ENCODE data around the gene RUFY1. TPM values are rescaled to one million over a fixed set of nuclear protein-coding genes. Genes with fewer than 3 reads are reported as not detected.

The RUFY1 gene
- total and polyA plus RNA-seq, 2 donors (not counting 3 experiments of a cell fraction or from before 2014, with no cell fraction given), result 25.6 to 44.9 TPM

DNA sequence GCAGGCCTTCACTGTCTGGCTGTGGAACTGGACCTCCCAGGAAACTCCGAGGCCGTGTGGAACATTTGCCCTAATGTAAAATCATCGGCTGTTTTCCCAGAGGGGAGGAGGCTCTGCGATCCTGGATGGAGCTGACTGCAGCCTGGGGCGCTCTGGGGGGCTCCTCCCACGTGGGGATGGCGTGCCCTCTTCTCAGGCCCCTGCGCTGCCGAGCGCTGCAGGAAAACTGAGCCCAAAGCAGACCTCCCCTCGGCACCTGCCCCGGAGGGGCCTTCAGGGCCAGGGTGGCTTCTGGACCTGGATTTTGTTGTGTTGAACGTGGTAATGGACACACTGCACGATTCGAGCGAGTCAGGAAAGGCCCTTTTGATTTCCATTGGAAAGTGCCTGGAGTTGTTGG, 49.2 kb downstream of the RUFY1 start:
- dilution Hi-C loops (cut with MboI; ENCODE audit: extremely low pct_ligation_motif_present, low sequenced_read_pairs), result no loop called here

DNA sequence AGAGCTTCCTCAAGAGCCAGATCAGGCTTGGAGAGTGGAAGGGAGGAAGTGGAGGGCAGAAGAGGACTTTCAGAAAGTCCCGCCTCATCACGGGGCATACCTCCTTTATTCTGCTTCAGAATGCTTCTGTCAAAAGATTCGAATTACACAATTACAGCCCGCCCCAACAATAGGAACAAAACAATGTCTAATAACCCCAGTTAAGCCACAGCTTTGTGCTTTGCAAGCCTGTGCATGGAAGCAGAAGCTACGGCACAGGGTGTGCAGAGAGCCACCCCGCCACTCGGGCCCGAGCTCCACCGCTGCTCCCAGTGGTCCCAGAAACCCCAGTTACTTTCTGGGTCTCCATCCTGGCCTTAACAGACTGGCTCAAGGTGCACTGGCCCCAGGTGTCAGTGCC, 49.6 kb downstream of the RUFY1 start:
- DNase-seq (ENCODE audit: low read depth, low spot score) (no peak), FAIRE-seq (no peak)
- Histone ChIP-seq H3K9ac (replicated peaks; ENCODE audit: extremely low read depth, insufficient read depth, low read length) (no peak overlapping the region), H4K20me1 (replicated peaks; ENCODE audit: control insufficient read depth, extremely low read depth, insufficient read depth, low read length) (no peaks in the 10 kb centered on the region), H3K27ac (ENCODE audit: insufficient read depth, low read depth, low read length) (no peak overlapping the region), H2AFZ (ENCODE audit: low read depth, low read length) (no peak overlapping the region), H3K79me2 (ENCODE audit: control insufficient read depth, insufficient read depth, low read length) (no peaks in the 10 kb centered on the region), H3K9me1 (replicated peaks; ENCODE audit: control insufficient read depth, extremely low read depth, insufficient read depth, low read length) (no peaks in the 10 kb centered on the region), H3K36me3 (ENCODE audit: control insufficient read depth in 2 of 2, extremely low read depth in 1 of 2, insufficient read depth in 2 of 2, low read length in 2 of 2) (peaks cover 2 to 37% of the 10 kb centered on the region in 2 experiments), H3K27me3 (ENCODE audit: control insufficient read depth in 2 of 2, insufficient read depth in 2 of 2, low read length in 2 of 2) (no peaks in the 10 kb centered on the region), H3K4me2 (ENCODE audit: insufficient read depth, low read length) (no peak overlapping the region), H3K4me3 (replicated peaks in 1 of 3; ENCODE audit: insufficient read depth in 1 of 3, low read depth in 1 of 3, low read length in 3 of 3) (no peak overlapping the region), H3K4me1 (ENCODE audit: control insufficient read depth, extremely low read depth, insufficient read depth, low read length) (no peaks in the 10 kb centered on the region), H3K9me3 (replicated peaks; ENCODE audit: control insufficient read depth, insufficient read depth, low read length) (no peaks in the 10 kb centered on the region)
- ChIA-PET CTCF (no interaction called here), POLR2A (interaction anchor here (0.6 kb wide), 1 partner anchor 9 kb away, joined by 5 read pairs; no protein-coding TSS in a partner anchor)
- intact Hi-C loops (cut with micrococcal nuclease) (no loop called here), dilution Hi-C loops (cut with MboI; ENCODE audit: extremely low pct_ligation_motif_present, low sequenced_read_pairs) (no loop called here)
- BruUV-seq (replicated peaks), result no TSS peak
- no peak for TF ChIP-seq FOS (IDR thresholded peaks at IDR 0.05; ENCODE audit: borderline replicate concordance, insufficient read depth, low read length)
- no peak for TF ChIP-seq EZH2 (IDR thresholded peaks at IDR 0.05; ENCODE audit: borderline replicate concordance, low read depth, low read length, severe bottlenecking)
- TF ChIP-seq, protein P1, sequence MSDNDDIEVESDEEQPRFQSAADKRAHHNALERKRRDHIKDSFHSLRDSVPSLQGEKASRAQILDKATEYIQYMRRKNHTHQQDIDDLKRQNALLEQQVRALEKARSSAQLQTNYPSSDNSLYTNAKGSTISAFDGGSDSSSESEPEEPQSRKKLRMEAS (IDR thresholded peaks at IDR 0.05; ENCODE audit: insufficient read depth, insufficient read length), result no peak
- no peak for TF ChIP-seq GATA2 (IDR thresholded peaks at IDR 0.05; ENCODE audit: insufficient read depth, insufficient read length, low read depth, low read length)

More for the DNA sequence above, 49.2 kb downstream of the RUFY1 start:
- Histone ChIP-seq H3K4me2 (ENCODE audit: insufficient read depth, low read length) (no peak overlapping the region), H3K27ac (ENCODE audit: insufficient read depth, low read depth, low read length) (no peak overlapping the region), H3K79me2 (ENCODE audit: control insufficient read depth, insufficient read depth, low read length) (no peaks in the 10 kb centered on the region), H3K4me1 (ENCODE audit: control insufficient read depth, extremely low read depth, insufficient read depth, low read length) (no peaks in the 10 kb centered on the region), H3K36me3 (ENCODE audit: control insufficient read depth in 2 of 2, extremely low read depth in 1 of 2, insufficient read depth in 2 of 2, low read length in 2 of 2) (peaks cover 2 to 40% of the 10 kb centered on the region in 2 experiments), H3K9me3 (replicated peaks; ENCODE audit: control insufficient read depth, insufficient read depth, low read length) (no peaks in the 10 kb centered on the region), H3K4me3 (replicated peaks in 1 of 3; ENCODE audit: insufficient read depth in 1 of 3, low read depth in 1 of 3, low read length in 3 of 3) (no peak overlapping the region), H4K20me1 (replicated peaks; ENCODE audit: control insufficient read depth, extremely low read depth, insufficient read depth, low read length) (no peaks in the 10 kb centered on the region), H3K27me3 (ENCODE audit: control insufficient read depth in 2 of 2, insufficient read depth in 2 of 2, low read length in 2 of 2) (no peaks in the 10 kb centered on the region), H2AFZ (ENCODE audit: low read depth, low read length) (no peak overlapping the region), H3K9ac (replicated peaks; ENCODE audit: extremely low read depth, insufficient read depth, low read length) (no peak overlapping the region), H3K9me1 (replicated peaks; ENCODE audit: control insufficient read depth, extremely low read depth, insufficient read depth, low read length) (no peaks in the 10 kb centered on the region)
- TF ChIP-seq GATA2 (IDR thresholded peaks at IDR 0.05; ENCODE audit: insufficient read depth, insufficient read length, low read depth, low read length), result no peak
- TF ChIP-seq, protein P2, sequence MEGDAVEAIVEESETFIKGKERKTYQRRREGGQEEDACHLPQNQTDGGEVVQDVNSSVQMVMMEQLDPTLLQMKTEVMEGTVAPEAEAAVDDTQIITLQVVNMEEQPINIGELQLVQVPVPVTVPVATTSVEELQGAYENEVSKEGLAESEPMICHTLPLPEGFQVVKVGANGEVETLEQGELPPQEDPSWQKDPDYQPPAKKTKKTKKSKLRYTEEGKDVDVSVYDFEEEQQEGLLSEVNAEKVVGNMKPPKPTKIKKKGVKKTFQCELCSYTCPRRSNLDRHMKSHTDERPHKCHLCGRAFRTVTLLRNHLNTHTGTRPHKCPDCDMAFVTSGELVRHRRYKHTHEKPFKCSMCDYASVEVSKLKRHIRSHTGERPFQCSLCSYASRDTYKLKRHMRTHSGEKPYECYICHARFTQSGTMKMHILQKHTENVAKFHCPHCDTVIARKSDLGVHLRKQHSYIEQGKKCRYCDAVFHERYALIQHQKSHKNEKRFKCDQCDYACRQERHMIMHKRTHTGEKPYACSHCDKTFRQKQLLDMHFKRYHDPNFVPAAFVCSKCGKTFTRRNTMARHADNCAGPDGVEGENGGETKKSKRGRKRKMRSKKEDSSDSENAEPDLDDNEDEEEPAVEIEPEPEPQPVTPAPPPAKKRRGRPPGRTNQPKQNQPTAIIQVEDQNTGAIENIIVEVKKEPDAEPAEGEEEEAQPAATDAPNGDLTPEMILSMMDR (IDR thresholded peaks at IDR 0.05; ENCODE audit: extremely low read depth in 1 of 2, insufficient read depth in 1 of 2, low read depth in 1 of 2, low read length in 2 of 2), result no peak
- TF ChIP-seq FOS (IDR thresholded peaks at IDR 0.05; ENCODE audit: borderline replicate concordance, insufficient read depth, low read length), result no peak
- no peak for TF ChIP-seq POLR2AphosphoS5 (IDR thresholded peaks at IDR 0.05; ENCODE audit: insufficient read depth, low read depth, low read length)
- intact Hi-C loops (cut with micrococcal nuclease), result no loop called here
- ChIA-PET POLR2A (no interaction called here), CTCF (no interaction called here)
- no TSS peak for BruUV-seq (replicated peaks)
- DNase-seq (ENCODE audit: low read depth, low spot score), result no peak
- FAIRE-seq, result no peak

Measured in endothelial cell of umbilical vein (primary cell).